ENCODE data around the gene SNRNP70. TPM values are rescaled to one million over a fixed set of nuclear protein-coding genes. Genes with fewer than 3 reads are reported as not detected.

The SNRNP70 gene
- total and polyA plus RNA-seq, 2 donors (not counting 3 experiments of a cell fraction or from before 2014, with no cell fraction given): 215 to 300 TPM

- ChIA-PET POLR2A (no interaction called here), CTCF (interaction anchor here (0.9 to 1.2 kb wide), 2 partner anchors 9 to 44 kb away, joined by 3 to 6 read pairs; no protein-coding TSS in a partner anchor)
- BruUV-seq (replicated peaks): no TSS peak
- Histone ChIP-seq H2AFZ (ENCODE audit: low read depth, low read length) (no peak within 1 kb of the TSS), H3K4me3 (replicated peaks in 1 of 3; ENCODE audit: insufficient read depth in 1 of 3, low read depth in 1 of 3, low read length in 3 of 3) (no peak within 1 kb of the TSS), H3K27ac (ENCODE audit: insufficient read depth, low read depth, low read length) (no peak within 1 kb of the TSS), H3K4me1 (ENCODE audit: control insufficient read depth, extremely low read depth, insufficient read depth, low read length) (peaks cover 12% of the 10 kb centered on the region), H3K9me1 (replicated peaks; ENCODE audit: control insufficient read depth, extremely low read depth, insufficient read depth, low read length) (no peaks in the 10 kb centered on the region), H3K9ac (replicated peaks; ENCODE audit: extremely low read depth, insufficient read depth, low read length) (no peak within 1 kb of the TSS), H3K79me2 (ENCODE audit: control insufficient read depth, insufficient read depth, low read length) (no peaks in the 10 kb centered on the region), H3K27me3 (ENCODE audit: control insufficient read depth in 2 of 2, insufficient read depth in 2 of 2, low read length in 2 of 2) (peaks cover 0 to 4% of the 10 kb centered on the region in 2 experiments), H3K4me2 (ENCODE audit: insufficient read depth, low read length) (no peak within 1 kb of the TSS), H4K20me1 (replicated peaks; ENCODE audit: control insufficient read depth, extremely low read depth, insufficient read depth, low read length) (no peaks in the 10 kb centered on the region), H3K9me3 (replicated peaks; ENCODE audit: control insufficient read depth, insufficient read depth, low read length) (no peaks in the 10 kb centered on the region), H3K36me3 (ENCODE audit: control insufficient read depth in 2 of 2, extremely low read depth in 1 of 2, insufficient read depth in 2 of 2, low read length in 2 of 2) (no peaks in the 10 kb centered on the region)
- dilution Hi-C loops (cut with MboI; ENCODE audit: extremely low pct_ligation_motif_present, low sequenced_read_pairs): no loop called here
- TF ChIP-seq GATA2 (IDR thresholded peaks at IDR 0.05; ENCODE audit: insufficient read depth, insufficient read length, low read depth, low read length) (no peak), POLR2A (IDR thresholded peaks at IDR 0.05; ENCODE audit: low read depth, low read length) (no peak), EZH2 (IDR thresholded peaks at IDR 0.05; ENCODE audit: borderline replicate concordance, low read depth, low read length, severe bottlenecking) (no peak), MAX (IDR thresholded peaks at IDR 0.05; ENCODE audit: insufficient read depth, insufficient read length) (no peak), POLR2AphosphoS5 (IDR thresholded peaks at IDR 0.05; ENCODE audit: insufficient read depth, low read depth, low read length) (no peak), MYC (IDR thresholded peaks at IDR 0.05; ENCODE audit: low read depth, low read length) (no peak), CTCF (IDR thresholded peaks at IDR 0.05; ENCODE audit: extremely low read depth in 1 of 2, insufficient read depth in 1 of 2, low read depth in 1 of 2, low read length in 2 of 2) (no peak), JUN (IDR thresholded peaks at IDR 0.05; ENCODE audit: borderline replicate concordance, insufficient read depth, insufficient read length, low read depth) (no peak), FOS (IDR thresholded peaks at IDR 0.05; ENCODE audit: borderline replicate concordance, insufficient read depth, low read length) (no peak)
- intact Hi-C loops (cut with micrococcal nuclease): loop anchor here (10.0 kb wide), 1 partner anchor 160 kb away; the partner anchor contains the start of genes GYS1 and RUVBL2
- DNase-seq (ENCODE audit: low read depth, low spot score) (no peak), FAIRE-seq (no peak)
These were observed 70.0 kb downstream of the SNRNP70 start, which contains the start of gene HRC for GRCh38 chr19:49155005-49155819. TSS of gene HRC (minus strand) at chr19:49155396. CDS start at chr19:49155237, 159 bp downstream.
